Measurements from ENCODE around the gene TNFSF15.

- TF ChIP-seq CTCF (IDR thresholded peaks at IDR 0.05) (no peak), REST (IDR thresholded peaks at IDR 0.05; ENCODE audit: insufficient read depth in 1 of 2, low read depth in 2 of 2, low read length in 1 of 2) (no peak), TCF7L2 (IDR thresholded peaks at IDR 0.05; ENCODE audit: low read depth, low read length) (no peak), POLR2AphosphoS5 (IDR thresholded peaks at IDR 0.05; ENCODE audit: low read depth, low read length) (no peak)
Measured at GRCh38 chr9:114757395-114757794, 48.4 kb downstream of the TNFSF15 start.

Measured in Panc1 (cell line).